ENCODE data around the gene TAS2R31. TPM values are rescaled to one million over a fixed set of nuclear protein-coding genes. Genes with fewer than 3 reads are reported as not detected.

TAS2R31 gene
- total and polyA plus RNA-seq, 2 of the 13 experiments (the other 11 are each of a cell fraction or from before 2014, with no cell fraction given), result 0.96 to 6.5 TPM

DNA sequence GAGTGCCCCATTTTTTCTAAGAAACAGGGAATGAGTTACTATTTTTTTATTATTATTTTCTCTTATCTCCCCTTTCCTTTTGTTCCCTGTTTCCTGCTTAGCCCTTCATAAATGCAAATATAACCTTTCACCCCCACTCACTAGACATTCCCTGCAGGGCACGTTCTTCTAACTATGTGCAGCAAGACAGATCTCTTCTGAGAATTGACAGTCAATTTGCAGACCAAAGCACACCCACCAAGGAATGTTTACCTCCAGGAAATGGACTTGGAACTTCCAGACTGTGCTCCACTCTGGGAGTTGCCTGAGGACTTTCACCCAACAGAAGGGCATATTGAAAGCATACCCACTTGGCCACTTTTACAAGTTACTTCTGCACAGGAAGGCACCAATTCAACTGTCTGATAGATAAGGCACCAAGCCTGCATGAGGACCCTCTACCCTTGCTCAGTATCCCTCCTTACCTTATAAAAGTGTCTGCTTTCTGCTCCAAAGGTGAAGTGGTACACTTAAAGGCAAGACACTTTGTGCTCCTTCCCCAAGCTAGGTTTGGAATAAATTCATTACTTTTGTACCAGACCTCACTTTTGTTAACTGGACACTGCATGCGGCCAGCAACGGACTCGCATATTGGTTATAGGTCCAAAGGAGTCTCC is 15.3 kb downstream of the TAS2R31 start (continued):
- peak; percentile 97; the same call in 1 of the 2 replicates for TF ChIP-seq AHDC1 (CRISPR knock-in tag; IDR thresholded peaks at IDR 0.05; ENCODE audit: borderline replicate concordance)
- TF ChIP-seq ZBTB43 (CRISPR knock-in tag; conservative IDR thresholded peaks at IDR 0.05), result peak; percentile 66
- no peak for TF ChIP-seq MBD4 (IDR thresholded peaks at IDR 0.05; ENCODE audit: borderline replicate concordance, low read length)
- TF ChIP-seq NFIC (IDR thresholded peaks at IDR 0.05; ENCODE audit: low read length), result peak; percentile 53; the same call in 1 of the 2 replicates
- TF ChIP-seq ZNF296 (CRISPR knock-in tag; conservative IDR thresholded peaks at IDR 0.05), result no peak
- no peak for TF ChIP-seq JUN (CRISPR knock-in tag; IDR thresholded peaks at IDR 0.05)
- no peak for TF ChIP-seq ZNF276 (CRISPR knock-in tag; IDR thresholded peaks at IDR 0.05; ENCODE audit: low read depth)
- no peak for TF ChIP-seq PRMT3 (CRISPR knock-in tag; IDR thresholded peaks at IDR 0.05; ENCODE audit: borderline replicate concordance, low read depth)
- TF ChIP-seq, protein P1, sequence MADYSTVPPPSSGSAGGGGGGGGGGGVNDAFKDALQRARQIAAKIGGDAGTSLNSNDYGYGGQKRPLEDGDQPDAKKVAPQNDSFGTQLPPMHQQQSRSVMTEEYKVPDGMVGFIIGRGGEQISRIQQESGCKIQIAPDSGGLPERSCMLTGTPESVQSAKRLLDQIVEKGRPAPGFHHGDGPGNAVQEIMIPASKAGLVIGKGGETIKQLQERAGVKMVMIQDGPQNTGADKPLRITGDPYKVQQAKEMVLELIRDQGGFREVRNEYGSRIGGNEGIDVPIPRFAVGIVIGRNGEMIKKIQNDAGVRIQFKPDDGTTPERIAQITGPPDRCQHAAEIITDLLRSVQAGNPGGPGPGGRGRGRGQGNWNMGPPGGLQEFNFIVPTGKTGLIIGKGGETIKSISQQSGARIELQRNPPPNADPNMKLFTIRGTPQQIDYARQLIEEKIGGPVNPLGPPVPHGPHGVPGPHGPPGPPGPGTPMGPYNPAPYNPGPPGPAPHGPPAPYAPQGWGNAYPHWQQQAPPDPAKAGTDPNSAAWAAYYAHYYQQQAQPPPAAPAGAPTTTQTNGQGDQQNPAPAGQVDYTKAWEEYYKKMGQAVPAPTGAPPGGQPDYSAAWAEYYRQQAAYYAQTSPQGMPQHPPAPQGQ (CRISPR knock-in tag; IDR thresholded peaks at IDR 0.05; ENCODE audit: borderline replicate concordance), result no peak
- TF ChIP-seq ZHX1 (CRISPR knock-in tag; IDR thresholded peaks at IDR 0.05; ENCODE audit: low read depth), result no peak
- TF ChIP-seq ZNF639 (CRISPR knock-in tag; conservative IDR thresholded peaks at IDR 0.05), result no peak
- peak; percentile 55; the same call in 1 of the 2 replicates for TF ChIP-seq SAFB2 (CRISPR knock-in tag; IDR thresholded peaks at IDR 0.05; ENCODE audit: borderline replicate concordance, low read depth)
